Inflammatory macrophage treated with lipopolysaccharide for 1 hour (primary cell): ENCODE results near the gene PRRX1.

ENCODE experiments used
- DNase-seq, 2 donors: peaks; one replicate each; pipeline ENCODE4 v3.0.0-alpha.2; 2020 to 2022

PRRX1 gene

GRCh38 chr1:170723518-170723917 is 59.6 kb downstream of the PRRX1 start:
- DNase-seq: no peak

DNA sequence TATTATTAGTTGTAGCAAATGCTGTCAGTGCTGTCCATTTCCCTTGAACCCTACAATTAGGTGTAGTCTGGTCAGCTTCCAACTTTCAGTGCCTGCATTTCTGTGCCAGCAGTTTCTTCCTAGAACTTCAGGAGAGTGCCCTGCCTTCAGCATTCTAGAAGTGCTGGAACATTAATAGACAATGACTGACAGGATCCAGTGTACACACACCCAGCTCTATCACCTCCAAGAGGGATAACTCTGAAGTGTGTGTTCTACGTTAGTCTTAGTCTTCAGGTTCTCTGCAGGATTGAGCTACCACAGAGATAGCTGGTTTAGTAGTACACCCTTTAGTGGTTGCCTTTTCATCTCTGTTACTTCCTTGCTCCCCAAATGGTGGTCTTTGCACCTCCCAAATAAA is 61.4 kb downstream of the PRRX1 start:
- no peak for DNase-seq

- no peak for DNase-seq
Measured at GRCh38 chr1:170727963-170728362, 64.0 kb downstream of the PRRX1 start.

- DNase-seq: no peak
Measured at GRCh38 chr1:170729225-170730002, 65.5 kb downstream of the PRRX1 start.

- no peak for DNase-seq
Measured at GRCh38 chr1:170730014-170730413, 66.1 kb downstream of the PRRX1 start.

- no peak for DNase-seq
Measured at GRCh38 chr1:170730438-170730837, 66.5 kb downstream of the PRRX1 start.

DNA sequence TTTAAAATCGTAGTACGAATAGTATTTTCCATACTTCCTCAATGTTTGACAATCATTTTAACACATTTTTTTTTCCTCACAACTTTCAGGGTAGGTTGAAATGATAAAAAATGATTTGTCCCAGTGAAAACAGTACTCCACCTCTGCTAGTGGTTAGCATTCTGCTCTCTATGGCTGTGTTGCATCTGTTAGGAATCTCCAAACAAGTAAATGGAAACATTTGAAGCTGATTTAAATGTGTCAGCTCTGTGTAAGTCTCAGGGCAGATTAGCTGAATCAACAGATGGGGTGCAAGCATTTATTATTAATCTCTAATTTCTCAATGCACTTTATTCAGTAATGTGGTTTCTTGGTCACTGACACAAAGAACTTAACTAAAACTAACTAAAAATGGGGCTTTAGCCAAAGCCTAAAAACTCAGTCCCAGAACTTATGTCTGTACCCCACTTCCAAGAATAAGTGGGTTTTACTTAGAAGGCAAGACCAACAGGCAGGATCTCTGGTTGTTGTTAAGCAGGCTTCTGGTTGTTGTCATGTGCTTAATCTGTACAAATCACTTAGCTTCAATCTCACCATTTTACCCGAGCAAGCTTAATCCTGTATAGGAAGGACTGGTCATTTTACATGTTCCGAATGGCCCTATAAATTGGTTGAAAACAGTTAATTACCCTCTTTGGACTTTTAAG is 67.8 kb downstream of the PRRX1 start:
- no peak for DNase-seq

DNA sequence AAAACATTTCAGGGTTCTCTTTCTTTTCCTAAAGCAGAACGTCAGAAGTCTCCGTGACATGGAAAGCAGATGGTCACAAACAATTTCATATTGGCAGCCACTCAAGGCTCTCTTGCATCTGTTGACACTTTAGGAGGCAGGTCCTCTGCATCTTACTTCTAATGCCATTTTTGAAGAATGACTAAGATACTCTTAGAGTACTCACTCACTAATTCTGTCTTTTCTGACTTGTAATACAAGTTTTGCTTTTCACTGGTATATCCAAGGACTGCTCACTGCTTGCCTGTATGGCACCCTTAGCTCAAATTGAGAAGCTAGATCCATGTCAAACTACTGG is 68.3 kb downstream of the PRRX1 start:
- no peak for DNase-seq

GRCh38 chr1:170734412-170735175 is 70.7 kb downstream of the PRRX1 start:
- DNase-seq: no peak

- DNase-seq: no peak
Measured at GRCh38 chr1:170735366-170736263, 71.7 kb downstream of the PRRX1 start.

DNA sequence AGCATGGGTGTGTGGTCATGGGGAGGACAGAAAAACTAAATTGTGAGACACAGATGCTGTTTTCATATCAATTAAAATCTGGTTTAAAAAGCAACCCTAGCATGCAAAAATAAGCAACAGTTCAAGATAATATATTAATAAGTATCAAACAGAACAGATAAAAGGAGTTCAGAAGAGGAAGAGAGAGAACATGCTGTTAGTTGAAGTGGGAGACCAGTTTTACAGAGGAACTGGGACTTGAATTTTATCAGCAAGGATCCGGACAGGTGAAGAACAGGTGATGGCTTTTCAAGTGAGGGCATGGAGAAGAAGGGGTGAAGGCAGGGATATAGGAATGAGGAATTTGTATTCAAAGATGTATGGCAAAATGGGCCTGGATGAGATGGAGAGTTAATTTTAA is 75.9 kb downstream of the PRRX1 start:
- no peak for DNase-seq

GRCh38 chr1:170741678-170742077 is 77.7 kb downstream of the PRRX1 start:
- no peak for DNase-seq

- no peak for DNase-seq
Measured at GRCh38 chr1:170742600-170742999, 78.7 kb downstream of the PRRX1 start.

DNA sequence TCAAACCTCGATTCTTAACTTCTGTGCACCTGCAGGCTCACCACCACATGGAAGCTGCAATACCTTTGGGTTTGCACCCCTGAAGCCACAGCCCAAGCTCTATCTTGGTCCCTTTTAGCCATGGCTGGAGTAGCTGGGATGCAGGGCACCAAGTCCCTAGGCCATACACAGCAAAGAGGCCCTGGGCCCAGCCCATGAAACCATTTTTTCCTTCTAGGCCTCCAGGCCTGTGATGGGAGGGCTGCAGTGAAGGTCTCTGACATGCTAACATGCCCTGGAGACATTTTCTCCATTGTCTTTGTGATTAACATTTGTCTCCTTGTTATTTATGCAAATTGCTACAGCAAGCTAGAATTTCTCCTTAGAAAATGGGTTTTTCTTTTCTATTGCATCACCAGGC is 79.2 kb downstream of the PRRX1 start:
- DNase-seq: no peak

DNA sequence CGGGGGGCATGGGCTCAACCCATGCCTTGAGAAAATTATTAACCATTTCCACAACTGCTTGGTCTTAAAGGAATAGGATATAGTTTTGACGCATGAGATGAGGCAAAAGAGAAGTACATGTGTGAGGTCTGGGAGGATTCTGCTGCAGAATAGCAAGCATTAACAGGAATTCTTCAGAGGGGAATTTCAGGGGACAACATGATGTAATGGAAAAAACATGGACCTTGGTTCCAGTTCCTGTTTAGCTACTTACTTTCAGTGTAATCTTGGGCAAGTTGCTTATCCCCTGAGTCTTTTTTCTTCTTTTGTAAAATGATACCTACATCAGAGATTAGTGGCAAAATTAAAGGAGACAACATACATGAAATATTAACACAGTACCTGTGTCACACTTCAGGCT is 85.6 kb downstream of the PRRX1 start:
- DNase-seq: no peak

DNA sequence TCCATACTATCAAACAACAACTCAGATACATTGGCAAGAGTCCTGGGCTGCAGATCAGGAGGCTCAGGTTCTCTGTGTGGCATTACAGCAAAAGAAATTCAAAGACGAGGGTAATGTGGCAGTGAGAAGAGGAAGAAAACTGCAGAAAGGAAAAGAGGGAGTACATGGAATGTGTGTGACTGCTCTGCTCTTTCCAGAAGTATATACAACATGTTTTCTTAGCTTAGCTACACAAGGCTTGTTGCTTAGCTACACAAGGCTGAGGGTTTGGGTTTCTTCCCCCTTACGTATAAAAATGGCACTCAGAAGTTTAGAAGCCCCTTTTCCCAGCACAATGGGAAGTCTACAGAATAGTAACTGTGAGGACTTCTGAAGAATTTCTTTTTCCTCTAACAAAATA is 86.0 kb downstream of the PRRX1 start:
- no peak for DNase-seq

DNA sequence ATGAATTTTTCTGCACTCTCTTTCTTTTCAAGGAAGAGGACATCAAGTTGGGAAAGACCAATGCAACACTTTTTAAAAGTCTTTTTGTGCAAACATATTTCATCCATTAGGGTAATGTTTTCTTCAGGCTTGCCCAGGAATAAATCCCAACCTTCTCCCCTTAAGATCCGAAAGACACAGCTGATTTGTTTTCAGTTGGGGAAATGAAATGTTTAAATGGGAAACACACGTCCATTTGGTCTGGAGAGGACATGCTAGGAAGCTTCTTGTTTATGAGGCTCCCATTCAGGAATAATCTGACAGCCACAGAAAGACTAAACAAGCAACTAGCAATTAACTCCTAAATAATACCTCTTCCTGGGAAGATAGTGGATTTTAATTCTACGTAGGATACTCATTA is 91.9 kb downstream of the PRRX1 start:
- no peak for DNase-seq

DNA sequence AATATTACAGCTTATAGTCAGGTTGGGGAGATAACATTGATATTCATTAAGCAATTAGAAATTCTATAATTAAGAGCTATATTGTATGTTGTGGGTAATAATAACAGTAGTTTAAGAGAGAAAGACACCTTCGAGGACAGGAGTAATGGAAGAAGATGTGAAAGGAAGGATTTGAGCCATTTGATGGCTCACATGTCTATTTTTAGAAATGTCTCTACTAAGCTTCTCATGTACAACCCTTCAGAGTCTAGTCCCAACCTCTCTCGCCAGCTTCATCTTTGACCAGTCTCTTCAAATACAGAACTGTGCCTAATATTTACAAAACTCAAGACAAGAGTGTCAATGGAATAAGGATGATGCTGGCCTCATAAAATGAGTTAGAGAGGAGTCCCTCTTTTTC is 95.1 kb downstream of the PRRX1 start:
- no peak for DNase-seq

- DNase-seq: no peak
Measured at GRCh38 chr1:170765279-170765678, 101.3 kb downstream of the PRRX1 start.

DNA sequence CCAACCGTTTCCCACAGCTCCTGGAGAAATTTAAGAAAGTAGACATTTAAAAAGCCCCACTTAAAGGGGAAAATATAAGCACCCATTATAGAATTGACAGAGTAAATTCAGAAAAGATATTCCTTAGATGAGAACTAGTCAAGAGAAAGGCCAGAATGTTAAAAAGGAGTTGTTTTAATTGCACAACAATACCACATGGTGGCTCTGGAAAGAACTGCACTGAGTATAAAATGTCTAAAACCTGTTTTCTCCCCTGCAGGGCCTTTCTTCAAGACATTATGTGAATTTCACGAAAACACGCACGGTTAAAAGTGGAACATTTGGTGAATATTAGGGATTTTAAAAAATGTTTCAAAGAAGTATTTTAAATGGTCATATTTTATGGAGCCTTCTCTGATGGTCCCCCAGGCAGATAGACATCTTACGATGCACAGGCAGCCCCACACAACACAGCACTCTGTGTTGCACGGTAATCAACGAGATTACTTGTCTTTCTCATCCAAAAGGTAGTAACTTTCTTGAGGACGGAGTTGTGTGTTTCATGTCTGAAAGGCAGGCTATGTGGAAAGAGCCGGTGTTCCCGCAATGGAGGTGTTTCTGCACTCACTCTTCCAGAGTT is 101.9 kb downstream of the PRRX1 start:
- DNase-seq: no peak

GRCh38 chr1:170768929-170769328 is 105.0 kb downstream of the PRRX1 start:
- no peak for DNase-seq

DNA sequence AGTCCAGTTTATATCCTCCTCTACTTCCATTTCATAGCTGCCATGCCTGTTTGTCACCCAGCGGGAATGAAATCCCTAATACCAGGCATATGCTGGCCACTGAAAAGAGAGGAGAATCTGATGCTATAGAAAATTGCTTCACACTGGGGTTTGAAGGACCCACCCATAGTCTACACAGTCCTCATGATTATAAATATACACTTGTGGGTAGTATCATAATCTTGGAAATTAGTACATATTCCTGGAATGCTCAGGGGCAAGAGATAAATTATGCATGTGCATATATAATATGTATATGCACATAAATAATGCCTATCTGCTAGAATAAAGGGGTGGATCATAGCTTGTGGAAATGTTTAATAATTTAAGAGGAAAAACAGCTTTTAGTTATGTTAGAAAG is 105.8 kb downstream of the PRRX1 start:
- no peak for DNase-seq

GRCh38 chr1:170770254-170770653 is 106.3 kb downstream of the PRRX1 start:
- DNase-seq: no peak
